GM21786 (cell line): ENCODE measurements around the gene NLK.
"Not testable (repeated sequence)": the region's sequence is repeated elsewhere in the genome, so short reads cannot be mapped to it uniquely, and the experiment has no call there.

Source experiments
- ATAC-seq: cut with Tn5 transposase; IDR thresholded peaks from one replicate; pipeline ENCODE4 v1.9.1; 2021; ENCODE audit not compliant: unreplicated experiment

NLK gene

GRCh38 chr17:28187931-28188330, 145.5 kb downstream of the NLK start:
- ATAC-seq, result no peak

GRCh38 chr17:28188841-28189263, 146.4 kb downstream of the NLK start:
- no peak for ATAC-seq

- ATAC-seq, result no peak
Measured at GRCh38 chr17:28189667-28190066, 147.2 kb downstream of the NLK start.

GRCh38 chr17:28191018-28191417, 148.5 kb downstream of the NLK start:
- ATAC-seq, result no peak

GRCh38 chr17:28193241-28193640, 150.8 kb downstream of the NLK start:
- ATAC-seq, result no peak

GRCh38 chr17:28194382-28194781, 151.9 kb downstream of the NLK start:
- ATAC-seq, result no peak

GRCh38 chr17:28196636-28197035, 154.2 kb downstream of the NLK start:
- no peak for ATAC-seq

GRCh38 chr17:28199115-28199514, 156.6 kb downstream of the NLK start:
- no peak for ATAC-seq

GRCh38 chr17:28199728-28200127, 157.3 kb downstream of the NLK start:
- no peak for ATAC-seq

GRCh38 chr17:28201315-28201714, 158.8 kb downstream of the NLK start:
- ATAC-seq, result no peak

GRCh38 chr17:28204244-28204643, 161.8 kb downstream of the NLK start:
- no peak for ATAC-seq

GRCh38 chr17:28204751-28205150, 162.3 kb downstream of the NLK start:
- ATAC-seq, result no peak

GRCh38 chr17:28206292-28206691, 163.8 kb downstream of the NLK start:
- ATAC-seq, result no peak

- no peak for ATAC-seq
Measured at GRCh38 chr17:28211811-28212210, 169.3 kb downstream of the NLK start.

- not testable (repeated sequence) for ATAC-seq
Measured at GRCh38 chr17:28213578-28213977, 171.1 kb downstream of the NLK start.

- no peak for ATAC-seq
Measured at GRCh38 chr17:28216052-28216451, 173.6 kb downstream of the NLK start.

GRCh38 chr17:28216528-28216927, 174.1 kb downstream of the NLK start:
- no peak for ATAC-seq

GRCh38 chr17:28219771-28220170, 177.3 kb downstream of the NLK start:
- no peak for ATAC-seq

- no peak for ATAC-seq
Measured at GRCh38 chr17:28221751-28222414, 179.4 kb downstream of the NLK start.

- no peak for ATAC-seq
Measured at GRCh38 chr17:28225271-28225670, 182.8 kb downstream of the NLK start.

- no peak for ATAC-seq
Measured at GRCh38 chr17:28225867-28226266, 183.4 kb downstream of the NLK start.

- no peak for ATAC-seq
Measured at GRCh38 chr17:28226563-28227315, 184.3 kb downstream of the NLK start.
